DND-41 (cell line): ENCODE results near the gene NPR1.

Experiments
- ATAC-seq: fragments of 200-7000 bp; cut with Tn5 transposase; 3 replicates; pipeline ENCODE4 v1.9.1; 2021; ENCODE audit warnings: low read depth; ENCODE audit not compliant: insufficient read depth
- DNase-seq: peaks from one replicate; pipeline ENCODE4 v3.0.0-alpha.2; 2020
- H2AFZ ChIP-seq: 2 replicates; pipeline ENCODE4 v1.6.0; 2012; ENCODE audit warnings: low read depth, low read length
- H3K27ac ChIP-seq: 2 replicates; pipeline ENCODE4 v1.5.1; 2012; ENCODE audit warnings: low read length, inconsistent platforms
- H3K27me3 ChIP-seq: fragments of 200-600 bp; sonication (generic); 2 replicates; pipeline ENCODE4 v1.6.0; 2012; ENCODE audit warnings: low read length, mild to moderate bottlenecking, inconsistent platforms; ENCODE audit not compliant: insufficient read depth, poor library complexity
- H3K36me3 ChIP-seq: 2 replicates; pipeline ENCODE4 v1.5.1; 2012; ENCODE audit warnings: low read length, inconsistent platforms; ENCODE audit not compliant: insufficient read depth
- H3K4me1 ChIP-seq: 2 replicates; pipeline ENCODE4 v1.5.1; 2012; ENCODE audit warnings: mild to moderate bottlenecking, low read length; ENCODE audit not compliant: insufficient read depth
- H3K4me2 ChIP-seq: 2 replicates; pipeline ENCODE4 v1.6.0; 2012; ENCODE audit warnings: mild to moderate bottlenecking, moderate library complexity, low read length, inconsistent platforms; ENCODE audit not compliant: insufficient read depth
- H3K4me3 ChIP-seq, 2 experiments: fragments of 200-600 bp in 1 of 2; shearing (Covaris generic) in 1 of 2; 2 replicates each; pipeline ENCODE4 v1.5.1; 2012 to 2016; ENCODE audit warnings: inconsistent platforms in 2 of 2, low read length in 2 of 2, mild to moderate bottlenecking in 2 of 2, low read depth in 1 of 2, moderate library complexity in 1 of 2
- H3K79me2 ChIP-seq: 2 replicates; pipeline ENCODE4 v1.6.0; 2012; ENCODE audit warnings: low read length, inconsistent platforms; ENCODE audit not compliant: insufficient read depth
- H3K9ac ChIP-seq: 2 replicates; pipeline ENCODE4 v1.6.0; 2012; ENCODE audit warnings: low read depth, mild to moderate bottlenecking, inconsistent platforms, low read length, moderate library complexity
- H3K9me3 ChIP-seq: 2 replicates; pipeline ENCODE4 v1.5.1; 2012; ENCODE audit warnings: low read length, moderate library complexity, mild to moderate bottlenecking, inconsistent platforms; ENCODE audit not compliant: insufficient read depth, severe bottlenecking
- H4K20me1 ChIP-seq: 2 replicates; pipeline ENCODE4 v1.6.0; 2012; ENCODE audit warnings: low read length; ENCODE audit not compliant: insufficient read depth
- EZH2 ChIP-seq: IDR thresholded peaks from 3 replicates; pipeline ENCODE4 v1.6.1; 2012; ENCODE audit warnings: borderline replicate concordance, low read depth, mild to moderate bottlenecking, moderate library complexity, low read length, inconsistent platforms; ENCODE audit not compliant: severe bottlenecking
- TF ChIP-seq, protein P1 (sequence below): IDR thresholded peaks from 2 replicates; pipeline ENCODE4 v1.5.1; 2012; ENCODE audit warnings: borderline replicate concordance, low read length, moderate library complexity, mild to moderate bottlenecking; ENCODE audit not compliant: poor library complexity, severe bottlenecking; ENCODE audit errors: extremely low read depth

Gene NPR1

DNA sequence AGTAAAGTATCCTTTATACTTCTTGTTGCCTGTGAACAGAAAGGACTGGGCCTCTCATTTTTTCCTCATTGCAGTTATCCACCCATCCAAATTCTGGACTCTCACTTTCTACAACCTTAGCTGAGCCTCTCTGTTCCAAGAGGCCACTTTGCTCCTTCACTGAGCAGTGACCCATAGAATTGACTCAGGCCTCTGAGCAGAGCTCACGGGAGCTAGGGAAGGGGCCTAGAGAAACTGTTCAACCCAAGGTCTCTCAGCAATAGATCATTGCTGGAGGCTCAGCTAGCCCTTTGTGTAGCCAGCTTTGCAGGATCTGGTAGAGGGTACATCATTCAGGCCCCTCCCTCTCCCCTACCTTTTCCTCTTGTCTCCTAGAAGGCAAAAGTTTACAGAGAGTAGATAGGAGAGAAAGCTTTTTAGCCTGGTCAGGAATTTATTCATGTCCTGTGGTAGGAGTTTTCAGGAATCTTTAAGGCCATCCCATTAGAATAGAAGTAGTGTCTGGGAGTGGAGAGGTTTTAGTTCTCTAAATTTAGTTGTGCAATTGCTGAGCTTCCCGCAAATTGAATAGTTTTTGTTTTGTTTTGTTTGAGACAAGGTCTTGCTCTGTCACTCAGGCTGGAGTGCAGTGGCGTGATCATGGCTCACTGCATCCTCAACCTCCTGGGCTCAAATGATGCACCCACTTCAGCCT is 56.1 kb downstream of the NPR1 start:
- no peaks in the 10 kb centered on the region for H3K27me3 ChIP-seq
- no peaks in the 10 kb centered on the region for H3K9me3 ChIP-seq
- no peak overlapping the region for H3K9ac ChIP-seq
- H3K4me2 ChIP-seq = no peak overlapping the region
- peaks cover 22% of the 10 kb centered on the region for H3K36me3 ChIP-seq
- H3K27ac ChIP-seq = no peak overlapping the region
- DNase-seq (no peak), ATAC-seq (no peak)
- TF ChIP-seq, protein P1, sequence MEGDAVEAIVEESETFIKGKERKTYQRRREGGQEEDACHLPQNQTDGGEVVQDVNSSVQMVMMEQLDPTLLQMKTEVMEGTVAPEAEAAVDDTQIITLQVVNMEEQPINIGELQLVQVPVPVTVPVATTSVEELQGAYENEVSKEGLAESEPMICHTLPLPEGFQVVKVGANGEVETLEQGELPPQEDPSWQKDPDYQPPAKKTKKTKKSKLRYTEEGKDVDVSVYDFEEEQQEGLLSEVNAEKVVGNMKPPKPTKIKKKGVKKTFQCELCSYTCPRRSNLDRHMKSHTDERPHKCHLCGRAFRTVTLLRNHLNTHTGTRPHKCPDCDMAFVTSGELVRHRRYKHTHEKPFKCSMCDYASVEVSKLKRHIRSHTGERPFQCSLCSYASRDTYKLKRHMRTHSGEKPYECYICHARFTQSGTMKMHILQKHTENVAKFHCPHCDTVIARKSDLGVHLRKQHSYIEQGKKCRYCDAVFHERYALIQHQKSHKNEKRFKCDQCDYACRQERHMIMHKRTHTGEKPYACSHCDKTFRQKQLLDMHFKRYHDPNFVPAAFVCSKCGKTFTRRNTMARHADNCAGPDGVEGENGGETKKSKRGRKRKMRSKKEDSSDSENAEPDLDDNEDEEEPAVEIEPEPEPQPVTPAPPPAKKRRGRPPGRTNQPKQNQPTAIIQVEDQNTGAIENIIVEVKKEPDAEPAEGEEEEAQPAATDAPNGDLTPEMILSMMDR = no peak
- no peak for TF ChIP-seq EZH2
- H2AFZ ChIP-seq = no peak overlapping the region
- H3K4me1 ChIP-seq = peaks cover 12% of the 10 kb centered on the region
- H3K79me2 ChIP-seq = peaks cover 32% of the 10 kb centered on the region
- no peaks in the 10 kb centered on the region for H4K20me1 ChIP-seq
- no peak overlapping the region for H3K4me3 ChIP-seq

DNA sequence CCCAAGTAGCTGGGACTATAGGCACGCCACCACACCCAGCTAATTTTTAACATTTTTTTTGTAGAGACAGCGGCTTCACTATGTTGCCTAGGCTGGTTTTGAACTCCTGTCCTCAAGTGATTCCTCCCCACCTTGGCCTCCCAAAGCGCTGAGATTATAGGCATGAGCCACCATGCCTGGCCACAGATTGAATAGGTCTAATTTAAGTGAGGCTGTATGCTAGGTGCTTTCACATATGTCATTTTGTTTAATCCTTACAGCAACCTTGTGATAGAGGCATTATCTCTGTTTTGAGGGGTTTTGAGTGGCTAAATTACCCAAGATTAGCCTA is 56.6 kb downstream of the NPR1 start:
- TF ChIP-seq, protein P1 = no peak
- TF ChIP-seq EZH2 = no peak
- ATAC-seq (no peak), DNase-seq (no peak)
- peaks cover 7% of the 10 kb centered on the region; the same call in 1 of the 2 replicates for H3K4me1 ChIP-seq
- no peak overlapping the region for H3K4me2 ChIP-seq
- peaks cover 27% of the 10 kb centered on the region for H3K79me2 ChIP-seq
- no peaks in the 10 kb centered on the region for H3K27me3 ChIP-seq
- no peaks in the 10 kb centered on the region for H3K9me3 ChIP-seq
- H3K27ac ChIP-seq = no peak overlapping the region
- peaks cover 22% of the 10 kb centered on the region for H3K36me3 ChIP-seq
- no peak overlapping the region for H3K4me3 ChIP-seq
- no peaks in the 10 kb centered on the region for H4K20me1 ChIP-seq
- H2AFZ ChIP-seq = no peak overlapping the region
- no peak overlapping the region for H3K9ac ChIP-seq

DNA sequence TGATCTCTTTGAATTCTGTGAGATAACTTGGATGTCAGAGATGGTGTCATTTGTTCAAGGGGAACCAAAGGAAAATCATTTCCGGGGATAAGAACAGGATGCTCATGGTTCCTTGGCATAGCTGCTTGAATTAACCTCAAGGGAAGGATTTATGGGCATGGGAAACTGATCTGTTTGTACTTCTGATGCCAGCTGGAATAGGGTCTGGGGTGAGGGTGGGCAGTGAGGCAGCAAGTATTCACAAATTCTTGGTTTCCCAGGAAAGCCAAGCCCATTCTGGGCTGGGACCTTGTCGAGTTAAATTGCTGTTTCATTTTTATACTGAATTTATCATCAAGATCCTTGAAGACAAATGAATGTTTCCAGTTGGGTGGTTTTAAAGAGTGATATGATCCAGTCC is 63.5 kb downstream of the NPR1 start:
- Histone ChIP-seq H3K27ac (no peak overlapping the region), H3K9me3 (no peaks in the 10 kb centered on the region), H3K79me2 (peaks cover 8% of the 10 kb centered on the region; the same call in 1 of the 2 replicates), H3K4me3 (no peak overlapping the region), H3K4me1 (no peaks in the 10 kb centered on the region), H3K27me3 (no peaks in the 10 kb centered on the region), H3K36me3 (peaks cover 73% of the 10 kb centered on the region), H3K9ac (no peak overlapping the region), H3K4me2 (no peak overlapping the region), H4K20me1 (no peaks in the 10 kb centered on the region), H2AFZ (no peak overlapping the region)
- no peak for ATAC-seq
- DNase-seq = no peak
- TF ChIP-seq, protein P1 = no peak
- no peak for TF ChIP-seq EZH2
